ENCODE data around the gene ACTN2. TPM values are rescaled to one million over a fixed set of nuclear protein-coding genes. Genes with fewer than 3 reads are reported as not detected.

The ACTN2 gene
- total RNA-seq, 4 donors from 2014 or later, result 8.3 TPM; not detected in 3

GRCh38 chr1:236692742-236693141 lies 6.4 kb downstream of the ACTN2 start:
- H3K27ac ChIP-seq, result no peak overlapping the region
- no peak for TF ChIP-seq CTCF (IDR thresholded peaks at IDR 0.05)
- TF ChIP-seq POLR2A (IDR thresholded peaks at IDR 0.05), result no peak
- no peaks in the 10 kb centered on the region for H3K27me3 ChIP-seq
- H3K36me3 ChIP-seq, result no peaks in the 10 kb centered on the region
- DNase-seq, result no peak
- no peak overlapping the region for H3K4me3 ChIP-seq
- no peaks in the 10 kb centered on the region for H3K9me3 ChIP-seq
- peaks cover 0 to 1% (median 0%) of the 10 kb centered on the region in 4 donors for H3K4me1 ChIP-seq

GRCh38 chr1:236699366-236699765 lies 13.1 kb downstream of the ACTN2 start:
- H3K27ac ChIP-seq, result no peak overlapping the region
- no peak overlapping the region for H3K4me3 ChIP-seq
- no peaks in the 10 kb centered on the region for H3K4me1 ChIP-seq
- TF ChIP-seq POLR2A (IDR thresholded peaks at IDR 0.05) (no peak), CTCF (IDR thresholded peaks at IDR 0.05) (no peak)
- H3K9me3 ChIP-seq, result no peaks in the 10 kb centered on the region
- no peaks in the 10 kb centered on the region for H3K27me3 ChIP-seq
- no peak for DNase-seq
- no peaks in the 10 kb centered on the region for H3K36me3 ChIP-seq

GRCh38 chr1:236700903-236701302 lies 14.6 kb downstream of the ACTN2 start:
- no peaks in the 10 kb centered on the region for H3K36me3 ChIP-seq
- H3K27ac ChIP-seq, result no peak overlapping the region
- H3K27me3 ChIP-seq, result no peaks in the 10 kb centered on the region
- no peaks in the 10 kb centered on the region for H3K9me3 ChIP-seq
- H3K4me1 ChIP-seq, result no peaks in the 10 kb centered on the region
- H3K4me3 ChIP-seq, result no peak overlapping the region
- DNase-seq, result no peak
- TF ChIP-seq POLR2A (IDR thresholded peaks at IDR 0.05), result no peak

- H3K9me3 ChIP-seq, result no peaks in the 10 kb centered on the region
- no peak overlapping the region for H3K4me3 ChIP-seq
- no peak for DNase-seq
- H3K4me1 ChIP-seq, result no peaks in the 10 kb centered on the region
- no peak for TF ChIP-seq POLR2A (IDR thresholded peaks at IDR 0.05)
- H3K36me3 ChIP-seq, result no peaks in the 10 kb centered on the region
- H3K27me3 ChIP-seq, result no peaks in the 10 kb centered on the region
- no peak overlapping the region for H3K27ac ChIP-seq
These were observed 15.5 kb downstream of the ACTN2 start for GRCh38 chr1:236701782-236702181.

GRCh38 chr1:236702791-236703394 lies 16.6 kb downstream of the ACTN2 start:
- Histone ChIP-seq H3K27me3 (no peaks in the 10 kb centered on the region), H3K4me3 (no peak overlapping the region), H3K4me1 (no peaks in the 10 kb centered on the region), H3K36me3 (no peaks in the 10 kb centered on the region), H3K27ac (no peak overlapping the region), H3K9me3 (no peaks in the 10 kb centered on the region)
- TF ChIP-seq POLR2A (IDR thresholded peaks at IDR 0.05) (no peak), CTCF (IDR thresholded peaks at IDR 0.05) (no peak)
- DNase-seq, result no peak

GRCh38 chr1:236705771-236706170 lies 19.5 kb downstream of the ACTN2 start:
- no peaks in the 10 kb centered on the region for H3K9me3 ChIP-seq
- no peak overlapping the region for H3K27ac ChIP-seq
- TF ChIP-seq POLR2A (IDR thresholded peaks at IDR 0.05), result no peak
- DNase-seq, result no peak
- no peaks in the 10 kb centered on the region for H3K4me1 ChIP-seq
- H3K36me3 ChIP-seq, result no peaks in the 10 kb centered on the region
- H3K27me3 ChIP-seq, result no peaks in the 10 kb centered on the region
- no peak overlapping the region for H3K4me3 ChIP-seq

- DNase-seq, result no peak
- Histone ChIP-seq H3K36me3 (no peaks in the 10 kb centered on the region), H3K9me3 (no peaks in the 10 kb centered on the region), H3K27ac (no peak overlapping the region), H3K27me3 (no peaks in the 10 kb centered on the region), H3K4me3 (no peak overlapping the region), H3K4me1 (no peaks in the 10 kb centered on the region)
- TF ChIP-seq POLR2A (IDR thresholded peaks at IDR 0.05) (no peak), CTCF (IDR thresholded peaks at IDR 0.05) (no peak)
These were observed 19.9 kb downstream of the ACTN2 start for GRCh38 chr1:236706183-236706582.
